ENCODE results near the gene MAN1A2. TPM values are rescaled to one million over a fixed set of nuclear protein-coding genes. Genes with fewer than 3 reads are reported as not detected.
A peak's percentile ranks its signal among the peaks of the same experiment; 100 is the strongest.

The MAN1A2 gene
- total RNA-seq, 1 experiment from 2014 or later, result 38.1 TPM

- H3K36me3 ChIP-seq (ENCODE audit: control insufficient read depth in 1 of 2, insufficient read depth in 2 of 2, low read length in 2 of 2), result no peaks in the 10 kb centered on the region
- ATAC-seq (peak; percentile 52; the same call in 1 of the 2 replicates), DNase-seq (ENCODE audit: low read depth, low spot score) (no peak)
- ChIA-PET RAD21 (ENCODE audit: low non-redundant PET in 1 of 2, low total read pairs in 2 of 2, uncharacterized antibody in 2 of 2, unreplicated experiment in 2 of 2) (interaction anchor here in 1 of 2 experiments (1.0 to 1.5 kb wide), 2 partner anchors 241 to 245 kb away, joined by 3 to 4 read pairs; no protein-coding TSS in a partner anchor), POLR2A (interaction anchor here (0.6 kb wide), 1 partner anchor 245 kb away, joined by 3 read pairs; no protein-coding TSS in a partner anchor), CTCF (interaction anchor here (0.6 to 3.6 kb wide), 9 partner anchors 10 to 424 kb away, joined by 3 to 26 read pairs (median 4); no protein-coding TSS in a partner anchor)
- no peak overlapping the region for H3K27ac ChIP-seq (ENCODE audit: low read depth, low read length)
- no peaks in the 10 kb centered on the region for H3K27me3 ChIP-seq (ENCODE audit: insufficient read depth, low read length)
- intact Hi-C loops (cut with micrococcal nuclease), result loop anchor here (1.0 to 2.0 kb wide), 2 partner anchors 246 to 382 kb away; no protein-coding TSS in a partner anchor
- H3K79me2 ChIP-seq (ENCODE audit: insufficient read depth, low read length), result no peaks in the 10 kb centered on the region
- TF ChIP-seq TCF7L2 (IDR thresholded peaks at IDR 0.05; ENCODE audit: borderline replicate concordance, extremely low read depth, insufficient read depth, insufficient read length), result no peak
- no peak for TF ChIP-seq EGR1 (IDR thresholded peaks at IDR 0.05; ENCODE audit: low read depth)
- no peak for TF ChIP-seq ELF1 (IDR thresholded peaks at IDR 0.05; ENCODE audit: borderline replicate concordance, low read depth)
- TF ChIP-seq SRF (IDR thresholded peaks at IDR 0.05; ENCODE audit: low read depth), result no peak
- no peak for TF ChIP-seq ZFX (IDR thresholded peaks at IDR 0.05)
- peak; percentile 64 for TF ChIP-seq RAD21 (IDR thresholded peaks at IDR 0.05; ENCODE audit: low read depth)
- 0 out of 2 replicates have a peak, but pooled peaks have one; percentile 10 for TF ChIP-seq SP1 (IDR thresholded peaks at IDR 0.05; ENCODE audit: low read depth)
- TF ChIP-seq EZH2 (IDR thresholded peaks at IDR 0.05), result no peak
- TF ChIP-seq ZNF274 (IDR thresholded peaks at IDR 0.05; ENCODE audit: low read depth, low read length), result no peak
- peak; percentile 41 to 73 (median 47); a peak in 4 of 6 replicates for TF ChIP-seq CTCF (IDR thresholded peaks at IDR 0.05 in 2 of 3, conservative IDR thresholded peaks at IDR 0.05 in 1 of 3; ENCODE audit: borderline replicate concordance in 1 of 3, insufficient read depth in 1 of 3, low read depth in 2 of 3, low read length in 2 of 3)
- TF ChIP-seq FOSL1 (IDR thresholded peaks at IDR 0.05; ENCODE audit: low read depth), result no peak
- no peak for TF ChIP-seq JUND (IDR thresholded peaks at IDR 0.05)
- no peak for TF ChIP-seq CBX3 (IDR thresholded peaks at IDR 0.05; ENCODE audit: low read depth)
- no peak for TF ChIP-seq SIN3A (IDR thresholded peaks at IDR 0.05; ENCODE audit: low read depth)
- no peak overlapping the region for H3K9ac ChIP-seq (ENCODE audit: low read length)
- no peaks in the 10 kb centered on the region for H3K9me3 ChIP-seq (ENCODE audit: control insufficient read depth in 1 of 2, insufficient read depth in 1 of 2, low read depth in 1 of 2, low read length in 2 of 2)
- BruUV-seq (replicated peaks), result no TSS peak
- H3K9me2 ChIP-seq (ENCODE audit: insufficient read depth), result no peaks in the 10 kb centered on the region
- no peaks in the 10 kb centered on the region for H4K20me1 ChIP-seq (ENCODE audit: insufficient read depth)
- no peak overlapping the region for H3K4me2 ChIP-seq (ENCODE audit: low read length)
- H2AFZ ChIP-seq (ENCODE audit: low read depth, low read length, poor library complexity, severe bottlenecking), result no peak overlapping the region
- H3K4me3 ChIP-seq (replicated peaks in 1 of 2; ENCODE audit: low read depth in 1 of 2, low read length in 2 of 2), result no peak overlapping the region
- H3K4me1 ChIP-seq (ENCODE audit: control insufficient read depth in 1 of 2, insufficient read depth in 2 of 2, low read length in 2 of 2), result no peaks in the 10 kb centered on the region
Observed at GRCh38 chr1:117512728-117513321, 145.6 kb downstream of the MAN1A2 start.

Data from HCT116 (cell line).